K562 (cell line): ENCODE results near the gene SLC39A13. TPM values are rescaled to one million over a fixed set of nuclear protein-coding genes. Genes with fewer than 3 reads are reported as not detected.
A peak's percentile ranks its signal among the peaks of the same experiment; 100 is the strongest.

Experiments used
- FUS ChIP-seq: fragments of 200-400 bp; formaldehyde crosslinking; optimal IDR thresholded peaks from 2 replicates; pipeline ENCODE3; 2017; ENCODE audit warnings: low read depth, low read length
- GMEB1 ChIP-seq: fragments of 250-450 bp; sonication (Bioruptor Pico); IDR thresholded peaks from 2 replicates; pipeline ENCODE4 v1.4.0; 2020; ENCODE audit warnings: mild to moderate bottlenecking
- HCFC1 ChIP-seq: IDR thresholded peaks from 2 replicates; pipeline ENCODE4 v1.6.1; 2012; ENCODE audit warnings: low read depth, low read length, improper control_type of control experiment
- MYNN ChIP-seq, 2 experiments: sonication (generic); formaldehyde crosslinking in 1 of 2; IDR thresholded peaks; 2 replicates each; pipeline versions ENCODE4 v1.5.0 to v1.6.1; 2016 to 2020; ENCODE audit warnings: antibody characterized with exemption in 1 of 2, missing genetic modification reagents in 1 of 2
- NBN ChIP-seq: fragments of 450-650 bp; IDR thresholded peaks from 2 replicates; pipeline ENCODE4 v1.6.1; 2016; ENCODE audit warnings: low read depth, mild to moderate bottlenecking
- PURB ChIP-seq: sonication (generic); formaldehyde crosslinking; IDR thresholded peaks from 2 replicates; pipeline ENCODE4 v1.9.0; 2021; ENCODE audit warnings: low read depth, mild to moderate bottlenecking, missing genetic modification reagents
- RAD21 ChIP-seq, 2 experiments: fragments of 250-450 bp in 1 of 2; fragments of 450-650 bp in 1 of 2; sonication (Bioruptor Pico) in 1 of 2; formaldehyde crosslinking in 1 of 2; IDR thresholded peaks in 1 of 2; conservative IDR thresholded peaks in 1 of 2; 2 replicates each; pipeline versions ENCODE4 v1.4.0 to v1.8.0; 2020 to 2022; ENCODE audit warnings: mild to moderate bottlenecking in 2 of 2, moderate library complexity in 1 of 2
- SMC3 ChIP-seq: conservative IDR thresholded peaks from 2 replicates; pipeline ENCODE4 v1.6.1; 2011; ENCODE audit warnings: low read depth, low read length, improper control_type of control experiment; ENCODE audit not compliant: insufficient read depth
- STAG1 ChIP-seq: sonication (generic); formaldehyde crosslinking; IDR thresholded peaks from 2 replicates; pipeline ENCODE4 v1.5.0; 2020; ENCODE audit warnings: missing genetic modification reagents, borderline replicate concordance
- TEAD1 ChIP-seq, 2 experiments: fragments of 450-650 bp in 1 of 2; sonication (generic) in 1 of 2; formaldehyde crosslinking; IDR thresholded peaks; 2 replicates each; pipeline versions ENCODE4 v1.4.0 to v1.8.0; 2020 to 2022; ENCODE audit warnings: mild to moderate bottlenecking in 2 of 2, missing genetic modification reagents in 1 of 2
- ZNF133 ChIP-seq: fragments of 250-450 bp; sonication (Bioruptor Pico); IDR thresholded peaks from 2 replicates; pipeline ENCODE4 v1.4.0; 2020; ENCODE audit warnings: mild to moderate bottlenecking
- ZNF212 ChIP-seq: fragments of 450-650 bp; formaldehyde crosslinking; IDR thresholded peaks from 2 replicates; pipeline ENCODE4 v1.4.0; 2020; ENCODE audit warnings: mild to moderate bottlenecking
- ZNF444 ChIP-seq: fragments of 250-450 bp; sonication (Bioruptor Pico); IDR thresholded peaks from 2 replicates; pipeline ENCODE4 v1.4.0; 2020; ENCODE audit warnings: mild to moderate bottlenecking, moderate library complexity
- polyA plus RNA-seq, 8 experiments: library from polyadenylated mRNA; depleted of rRNA in 4 of 8; stranded (reverse) in 5 of 8; unstranded in 3 of 8; fragments of >200 nt; fragmentation: Nextera tagmentation in 2 of 8; fragmentation: Illumina TruSeq in 1 of 8; extraction: Ambion mirVana in 2 of 8; extraction: Trizol in 1 of 8; gene quantifications; 2 replicates each; pipeline versions ENCODE4 v1.2.1 to v1.2.3, GENCODE V29; 2011 to 2014; ENCODE audit warnings: inconsistent platforms in 1 of 8, missing spikeins in 1 of 8
- total RNA-seq, 7 experiments: library from RNA; depleted of rRNA in 6 of 7; stranded (reverse); fragments of >200 nt in 6 of 7; fragmentation: Illumina TruSeq in 2 of 7; extraction: Trizol in 2 of 7; gene quantifications; 2 replicates each; pipeline versions ENCODE4 v1.2.1 to v1.2.3, GENCODE V29; 2011 to 2021; ENCODE audit warnings: low replicate concordance in 1 of 7
- TF ChIP-seq, protein P1 (sequence below): IDR thresholded peaks from 2 replicates; pipeline ENCODE4 v1.6.1; 2011; ENCODE audit warnings: borderline replicate concordance, low read depth, mild to moderate bottlenecking, moderate library complexity, low read length; ENCODE audit not compliant: insufficient read depth, poor library complexity, severe bottlenecking
- TF ChIP-seq, protein P2 (sequence below): sonication (generic); formaldehyde crosslinking; IDR thresholded peaks from 2 replicates; pipeline ENCODE4 v1.8.0; 2022; ENCODE audit warnings: missing genetic modification reagents, mild to moderate bottlenecking, moderate library complexity, borderline replicate concordance
- TF ChIP-seq, protein P3 (sequence below): IDR thresholded peaks from 2 replicates; pipeline ENCODE4 v1.6.1; 2011; ENCODE audit not compliant: insufficient read length; ENCODE audit errors: extremely low read depth

SLC39A13 gene
- total and polyA plus RNA-seq, 9 of the 15 experiments (the other 6 are each of a cell fraction or from before 2014, with no cell fraction given) = 0.17 to 15.9 (median 3.2) TPM

GRCh38 chr11:47373876-47374719 is 34.3 kb upstream of the SLC39A13 start (continued):
- TF ChIP-seq ZNF133 (CRISPR knock-in tag) = no peak
- no peak for TF ChIP-seq ZNF212 (CRISPR knock-in tag)
- 0 out of 2 replicates have a peak, but pooled peaks have one; percentile 33 for TF ChIP-seq HCFC1
- no peak for TF ChIP-seq PURB (CRISPR knock-in tag)
- 0 out of 2 replicates have a peak, but pooled peaks have one; percentile 33 for TF ChIP-seq MYNN (IDR thresholded peaks at IDR 0.05)
- no peak for TF ChIP-seq MYNN (CRISPR knock-in tag; IDR thresholded peaks at IDR 0.05)
- TF ChIP-seq, protein P1, sequence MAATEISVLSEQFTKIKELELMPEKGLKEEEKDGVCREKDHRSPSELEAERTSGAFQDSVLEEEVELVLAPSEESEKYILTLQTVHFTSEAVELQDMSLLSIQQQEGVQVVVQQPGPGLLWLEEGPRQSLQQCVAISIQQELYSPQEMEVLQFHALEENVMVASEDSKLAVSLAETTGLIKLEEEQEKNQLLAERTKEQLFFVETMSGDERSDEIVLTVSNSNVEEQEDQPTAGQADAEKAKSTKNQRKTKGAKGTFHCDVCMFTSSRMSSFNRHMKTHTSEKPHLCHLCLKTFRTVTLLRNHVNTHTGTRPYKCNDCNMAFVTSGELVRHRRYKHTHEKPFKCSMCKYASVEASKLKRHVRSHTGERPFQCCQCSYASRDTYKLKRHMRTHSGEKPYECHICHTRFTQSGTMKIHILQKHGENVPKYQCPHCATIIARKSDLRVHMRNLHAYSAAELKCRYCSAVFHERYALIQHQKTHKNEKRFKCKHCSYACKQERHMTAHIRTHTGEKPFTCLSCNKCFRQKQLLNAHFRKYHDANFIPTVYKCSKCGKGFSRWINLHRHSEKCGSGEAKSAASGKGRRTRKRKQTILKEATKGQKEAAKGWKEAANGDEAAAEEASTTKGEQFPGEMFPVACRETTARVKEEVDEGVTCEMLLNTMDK = peak; percentile 94
- no peak for TF ChIP-seq FUS
- TF ChIP-seq, protein P2, sequence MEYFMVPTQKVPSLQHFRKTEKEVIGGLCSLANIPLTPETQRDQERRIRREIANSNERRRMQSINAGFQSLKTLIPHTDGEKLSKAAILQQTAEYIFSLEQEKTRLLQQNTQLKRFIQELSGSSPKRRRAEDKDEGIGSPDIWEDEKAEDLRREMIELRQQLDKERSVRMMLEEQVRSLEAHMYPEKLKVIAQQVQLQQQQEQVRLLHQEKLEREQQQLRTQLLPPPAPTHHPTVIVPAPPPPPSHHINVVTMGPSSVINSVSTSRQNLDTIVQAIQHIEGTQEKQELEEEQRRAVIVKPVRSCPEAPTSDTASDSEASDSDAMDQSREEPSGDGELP (CRISPR knock-in tag) = peak; percentile 48; the same call in 1 of the 2 replicates
- peak in 1 of 2 experiments; percentile 69; a peak in 1 of 4 replicates for TF ChIP-seq TEAD1 (CRISPR knock-in tag; IDR thresholded peaks at IDR 0.05)
- no peak for TF ChIP-seq GMEB1 (CRISPR knock-in tag)
- TF ChIP-seq RAD21 (CRISPR knock-in tag; conservative IDR thresholded peaks at IDR 0.05 in 1 of 2, IDR thresholded peaks at IDR 0.05 in 1 of 2) = peak; percentile 78 to 88
- TF ChIP-seq SMC3 = peak; percentile 92
- TF ChIP-seq STAG1 (CRISPR knock-in tag) = no peak
- 0 out of 2 replicates have a peak, but pooled peaks have one; percentile 26 for TF ChIP-seq NBN
- no peak for TF ChIP-seq ZNF444 (CRISPR knock-in tag)
- TF ChIP-seq, protein P3, sequence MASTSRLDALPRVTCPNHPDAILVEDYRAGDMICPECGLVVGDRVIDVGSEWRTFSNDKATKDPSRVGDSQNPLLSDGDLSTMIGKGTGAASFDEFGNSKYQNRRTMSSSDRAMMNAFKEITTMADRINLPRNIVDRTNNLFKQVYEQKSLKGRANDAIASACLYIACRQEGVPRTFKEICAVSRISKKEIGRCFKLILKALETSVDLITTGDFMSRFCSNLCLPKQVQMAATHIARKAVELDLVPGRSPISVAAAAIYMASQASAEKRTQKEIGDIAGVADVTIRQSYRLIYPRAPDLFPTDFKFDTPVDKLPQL = no peak
